Omental fat pad (tissue), 4 donors: ENCODE measurements around the gene CLCNKA. TPM values are rescaled to one million over a fixed set of nuclear protein-coding genes. Genes with fewer than 3 reads are reported as not detected.

ENCODE experiments used
- ATAC-seq: fragments of 150-250 bp; one replicate; pipeline ENCODE4 v1.9.1; 2016; ENCODE audit warnings: mild to moderate bottlenecking, moderate library complexity; ENCODE audit not compliant: low FRiP score
- DNase-seq: peaks from one replicate; pipeline ENCODE4 v3.0.0-alpha.2; 2019; ENCODE audit warnings: low spot score
- CTCF ChIP-seq, 3 donors: fragments of 450-650 bp; IDR thresholded peaks; one replicate each; pipeline ENCODE4 v1.5.1; 2016 to 2017; ENCODE audit warnings: antibody characterized with exemption in 3 of 3, mild to moderate bottlenecking in 3 of 3, moderate library complexity in 2 of 3
- total RNA-seq, 4 donors: library from RNA; depleted of rRNA; stranded (reverse); fragments of >200 nt; gene quantifications; one replicate each; pipeline ENCODE4 v1.1.0, GENCODE V29; 2016

The CLCNKA gene
- total RNA-seq, 4 donors from 2014 or later: 0.37 to 2.4 (median 1.0) TPM

DNA sequence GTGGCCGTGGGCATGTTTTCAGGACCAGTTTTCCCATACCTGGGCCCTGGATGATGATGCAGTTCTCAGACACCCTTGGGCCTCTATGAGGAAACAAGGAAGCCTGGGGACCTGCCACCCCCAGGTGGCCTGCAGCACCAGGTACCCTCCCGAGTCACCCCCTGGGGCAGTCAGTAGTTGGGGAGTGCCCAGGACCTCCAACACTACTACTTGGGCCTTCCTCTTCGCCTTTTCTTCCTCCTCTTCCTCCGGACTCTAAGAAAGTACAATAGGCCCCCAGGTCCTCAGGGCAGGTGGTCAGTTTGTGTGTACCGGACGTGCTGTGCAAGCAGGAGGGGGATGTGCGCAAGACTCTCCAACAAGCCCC, 29.7 kb upstream of the CLCNKA start:
- DNase-seq (no peak), ATAC-seq (no peak)
- TF ChIP-seq CTCF (IDR thresholded peaks at IDR 0.05): no peak

DNA sequence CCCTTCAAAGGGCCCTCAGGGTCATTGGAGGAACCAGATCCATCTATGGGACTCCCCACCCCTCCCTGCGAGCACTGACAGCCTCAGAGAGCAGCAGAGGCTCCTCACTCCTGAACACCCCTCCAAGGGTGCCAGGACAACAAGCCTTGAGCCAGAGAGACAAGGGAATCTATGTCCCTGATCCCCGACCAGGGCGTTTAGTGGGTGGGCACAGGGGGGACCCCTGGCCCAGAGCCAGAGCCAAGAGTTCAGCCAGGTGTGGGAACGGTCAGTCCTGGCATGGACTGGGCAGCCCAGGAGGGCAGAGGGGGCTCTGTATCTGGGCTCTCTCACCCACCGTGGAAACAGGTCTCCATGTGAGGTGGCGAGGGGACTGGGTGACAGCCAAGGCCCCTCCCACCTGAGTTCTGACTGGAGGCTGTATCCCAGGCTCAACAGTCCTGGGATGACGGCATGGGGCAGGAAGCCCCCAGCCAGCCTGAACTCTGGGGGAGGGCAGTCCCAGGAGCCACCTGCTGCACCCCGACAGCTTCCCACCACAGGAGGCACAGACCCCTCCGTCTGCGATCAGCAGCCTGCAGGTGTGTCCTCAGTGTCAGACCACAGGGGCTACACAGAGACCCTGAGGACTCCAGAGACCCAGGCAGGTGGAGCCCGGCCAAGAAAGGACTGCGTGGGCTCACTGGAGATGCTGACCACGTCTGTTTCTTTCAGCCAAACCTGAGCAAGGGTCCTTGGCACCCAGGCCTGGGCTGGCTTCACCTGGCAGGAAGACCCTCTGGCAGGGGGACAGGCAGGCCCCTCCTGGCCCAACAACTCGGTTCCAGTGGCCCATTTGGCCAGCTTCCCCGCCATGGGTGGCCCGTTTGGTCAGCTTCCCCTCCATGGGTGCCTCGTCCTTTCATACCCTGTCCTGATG, 29.0 kb upstream of the CLCNKA start:
- ATAC-seq: no peak
- DNase-seq: no peak
- no peak for TF ChIP-seq CTCF (IDR thresholded peaks at IDR 0.05)

- TF ChIP-seq CTCF (IDR thresholded peaks at IDR 0.05): no peak
- DNase-seq: no peak
- ATAC-seq: no peak
These were observed 28.2 kb upstream of the CLCNKA start for GRCh38 chr1:15993666-15994065.

DNA sequence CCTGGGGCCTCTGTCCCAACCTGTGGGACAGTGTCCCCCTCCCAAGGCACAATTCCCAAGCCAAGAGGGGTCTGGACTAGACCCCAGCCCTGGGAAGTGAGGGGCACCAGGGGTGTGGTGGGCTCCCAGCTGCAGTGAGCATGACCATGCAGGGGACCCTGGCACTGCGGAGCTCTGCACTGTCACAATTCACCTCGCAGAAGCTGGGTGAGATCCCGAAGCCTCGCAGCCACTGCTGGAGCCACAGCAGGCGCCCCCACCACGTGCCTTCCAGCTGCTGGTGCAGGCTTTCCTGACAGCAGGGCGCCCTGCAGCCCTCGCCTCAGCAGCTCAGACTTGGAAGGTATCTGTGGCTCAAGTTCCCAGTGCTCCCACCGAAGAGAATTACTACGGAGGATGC, 27.8 kb upstream of the CLCNKA start:
- ATAC-seq: no peak
- TF ChIP-seq CTCF (IDR thresholded peaks at IDR 0.05): no peak

GRCh38 chr1:15994590-15995351, 27.1 kb upstream of the CLCNKA start:
- ATAC-seq: peak; percentile 64
- TF ChIP-seq CTCF (IDR thresholded peaks at IDR 0.05): peak in 1 of 3 donors; percentile 75
- DNase-seq: no peak

More for the DNA sequence above, 27.8 kb upstream of the CLCNKA start:
- no peak for DNase-seq

GRCh38 chr1:15997076-15997585, 24.7 kb upstream of the CLCNKA start:
- no peak for DNase-seq
- no peak for ATAC-seq
- TF ChIP-seq CTCF (IDR thresholded peaks at IDR 0.05): no peak
